BLaER1 (cell line): ENCODE data around the gene POLR1C.
"Not testable (repeated sequence)": the region's sequence is repeated elsewhere in the genome, so short reads cannot be mapped to it uniquely, and the experiment has no call there.

Source experiments
- H3K27ac ChIP-seq: shearing (Covaris generic); formaldehyde crosslinking; 2 replicates; pipeline ENCODE4 v1.8.1; 2022
- H3K27me3 ChIP-seq: shearing (Covaris generic); formaldehyde crosslinking; 2 replicates; pipeline ENCODE4 v1.8.1; 2022
- H3K36me3 ChIP-seq: shearing (Covaris generic); formaldehyde crosslinking; 2 replicates; pipeline ENCODE4 v1.8.1; 2022
- H3K4me1 ChIP-seq: shearing (Covaris generic); formaldehyde crosslinking; 2 replicates; pipeline ENCODE4 v1.8.1; 2022
- H3K4me2 ChIP-seq: shearing (Covaris generic); formaldehyde crosslinking; 2 replicates; pipeline ENCODE4 v1.8.1; 2022
- H3K4me3 ChIP-seq: shearing (Covaris generic); formaldehyde crosslinking; 2 replicates; pipeline ENCODE4 v1.8.1; 2022
- H3K9ac ChIP-seq: shearing (Covaris generic); formaldehyde crosslinking; 2 replicates; pipeline ENCODE4 v1.8.1; 2022
- H3K9me3 ChIP-seq: shearing (Covaris generic); formaldehyde crosslinking; 2 replicates; pipeline ENCODE4 v1.8.1; 2022
- H4K20me1 ChIP-seq: shearing (Covaris generic); formaldehyde crosslinking; 2 replicates; pipeline ENCODE4 v1.8.1; 2022
- Cebpa-rat ChIP-seq: shearing (Covaris generic); IDR thresholded peaks from 2 replicates; pipeline ENCODE4 v1.8.1; 2022

The POLR1C gene, protein sequence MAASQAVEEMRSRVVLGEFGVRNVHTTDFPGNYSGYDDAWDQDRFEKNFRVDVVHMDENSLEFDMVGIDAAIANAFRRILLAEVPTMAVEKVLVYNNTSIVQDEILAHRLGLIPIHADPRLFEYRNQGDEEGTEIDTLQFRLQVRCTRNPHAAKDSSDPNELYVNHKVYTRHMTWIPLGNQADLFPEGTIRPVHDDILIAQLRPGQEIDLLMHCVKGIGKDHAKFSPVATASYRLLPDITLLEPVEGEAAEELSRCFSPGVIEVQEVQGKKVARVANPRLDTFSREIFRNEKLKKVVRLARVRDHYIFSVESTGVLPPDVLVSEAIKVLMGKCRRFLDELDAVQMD

DNA sequence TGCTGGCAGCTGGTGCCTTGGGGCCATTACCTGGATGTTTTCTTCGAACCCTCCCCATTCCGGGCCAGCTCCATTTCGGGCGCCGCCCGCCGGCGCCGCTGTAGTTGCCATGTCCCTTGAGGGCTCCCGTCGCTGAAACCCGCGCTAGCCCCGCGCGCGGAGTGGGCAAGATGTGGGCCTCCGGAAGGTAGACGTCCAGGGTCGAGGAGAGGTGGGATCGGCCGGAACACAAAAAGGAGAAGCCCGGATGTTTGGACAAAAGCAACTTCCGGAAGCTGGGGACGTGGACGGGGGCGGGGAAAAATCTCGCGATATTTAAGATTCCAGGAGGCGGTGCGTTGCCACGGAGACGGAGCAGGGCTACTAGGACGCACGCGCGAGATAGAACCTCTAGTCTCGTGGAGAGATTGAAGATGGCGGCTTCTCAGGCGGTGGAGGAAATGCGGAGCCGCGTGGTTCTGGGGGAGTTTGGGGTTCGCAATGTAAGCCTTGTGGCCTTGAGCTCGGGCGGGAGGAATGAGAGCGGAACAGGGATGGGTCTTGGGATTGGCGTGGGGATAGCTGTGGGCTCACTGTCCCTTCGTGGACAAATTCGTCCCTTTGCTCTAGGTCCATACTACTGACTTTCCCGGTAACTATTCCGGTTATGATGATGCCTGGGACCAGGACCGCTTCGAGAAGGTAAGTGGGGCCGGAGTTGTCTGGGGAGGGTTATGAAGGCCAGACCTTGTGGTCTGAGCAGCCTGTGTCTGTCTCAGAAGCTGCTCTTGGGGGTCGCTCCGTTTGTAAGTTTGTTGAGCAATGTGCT, at the start of gene POLR1C, which contains the start of gene YIPF3:
TSS of gene POLR1C (plus strand) at position 393 of the 808 bp plus-strand sequence. CDS start at position 414, 21 bp downstream.
TSS of gene YIPF3 (minus strand) at position 230 of the 808 bp plus-strand sequence. CDS start at position 111, 119 bp downstream.
- TF ChIP-seq Cebpa-rat, result no peak
- Histone ChIP-seq H3K9me3 (no peaks in the 10 kb centered on the region), H3K27me3 (no peaks in the 10 kb centered on the region), H3K27ac (peak within 1 kb of the TSS; percentile 92), H3K9ac (peak within 1 kb of the TSS; percentile 96), H4K20me1 (peaks cover 46% of the 10 kb centered on the region), H3K4me2 (peak within 1 kb of the TSS; percentile 95), H3K4me3 (peak within 1 kb of the TSS; percentile 93), H3K4me1 (peaks cover 58% of the 10 kb centered on the region), H3K36me3 (peaks cover 72% of the 10 kb centered on the region)

DNA sequence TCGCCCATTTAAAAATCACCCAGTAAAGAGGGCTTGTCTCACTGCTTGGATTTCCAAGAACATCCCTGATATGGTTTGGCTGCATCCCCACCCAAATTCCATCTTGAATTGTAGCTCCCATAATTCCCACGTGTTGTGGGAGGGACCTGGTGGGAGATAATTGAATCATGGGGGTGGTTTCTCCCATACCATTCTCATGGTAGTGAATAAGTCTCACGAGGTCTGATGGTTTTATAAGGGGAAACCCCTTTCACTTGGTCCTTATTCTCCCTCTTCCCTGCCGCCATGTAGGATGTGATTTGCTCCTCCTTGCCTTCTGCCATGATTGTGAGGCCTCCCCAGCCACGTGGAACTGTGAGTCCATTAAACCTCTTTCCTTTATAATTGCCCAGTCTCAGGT, 49.6 kb upstream of the POLR1C start:
- H3K9ac ChIP-seq, H3K27me3 ChIP-seq, H4K20me1 ChIP-seq, H3K9me3 ChIP-seq, H3K4me2 ChIP-seq, H3K4me3 ChIP-seq, H3K4me1 ChIP-seq, H3K36me3 ChIP-seq, H3K27ac ChIP-seq: not testable (repeated sequence)

DNA sequence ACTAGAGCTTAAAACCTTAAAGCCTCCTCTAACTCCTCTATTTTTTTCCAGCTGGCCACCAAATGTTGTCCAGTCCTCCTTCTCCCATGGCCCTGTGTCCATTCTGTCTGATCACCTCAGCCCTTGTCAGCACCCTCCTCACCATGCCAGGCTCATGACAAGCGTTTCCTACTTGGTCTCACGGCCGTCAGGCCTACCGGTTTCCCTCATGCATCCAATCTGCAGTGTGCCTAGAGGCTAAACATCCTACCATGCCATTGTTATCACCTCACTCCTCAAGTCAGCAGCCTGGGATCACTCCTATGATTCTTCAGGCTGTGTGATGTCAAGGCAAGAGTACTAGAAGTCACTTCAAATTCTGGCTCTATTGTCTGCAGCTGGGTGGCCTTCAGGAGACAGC, 49.1 kb upstream of the POLR1C start:
- Histone ChIP-seq H3K4me2 (no peak overlapping the region), H3K27ac (no peak overlapping the region), H3K4me3 (no peak overlapping the region), H3K4me1 (no peaks in the 10 kb centered on the region), H3K27me3 (no peaks in the 10 kb centered on the region), H3K36me3 (no peaks in the 10 kb centered on the region), H3K9me3 (no peaks in the 10 kb centered on the region), H4K20me1 (no peaks in the 10 kb centered on the region), H3K9ac (no peak overlapping the region)
- no peak for TF ChIP-seq Cebpa-rat

DNA sequence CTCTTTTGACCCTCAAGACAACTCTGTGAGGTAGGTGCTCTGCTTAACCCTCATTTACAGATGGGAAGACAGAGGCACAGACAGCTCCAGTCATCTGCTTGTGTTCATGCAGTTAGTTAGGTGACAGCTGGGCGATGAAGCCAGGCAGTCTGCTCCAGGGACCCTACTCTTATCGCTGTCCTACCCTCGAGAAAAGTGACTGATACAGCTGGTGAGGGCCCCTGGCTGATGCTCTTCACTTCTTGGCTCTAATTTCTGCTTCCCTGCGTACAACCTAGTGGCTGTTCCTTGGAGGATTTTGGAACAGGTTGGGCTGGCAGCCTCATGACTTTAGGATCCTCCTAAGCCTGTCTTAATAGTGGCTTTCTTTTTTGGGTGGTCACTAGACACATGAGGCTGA, 48.6 kb upstream of the POLR1C start:
- H3K4me3 ChIP-seq, result no peak overlapping the region
- no peaks in the 10 kb centered on the region for H3K4me1 ChIP-seq
- H3K36me3 ChIP-seq, result no peaks in the 10 kb centered on the region
- no peak overlapping the region for H3K4me2 ChIP-seq
- no peaks in the 10 kb centered on the region for H3K9me3 ChIP-seq
- no peak for TF ChIP-seq Cebpa-rat
- no peaks in the 10 kb centered on the region for H4K20me1 ChIP-seq
- no peak overlapping the region for H3K9ac ChIP-seq
- no peaks in the 10 kb centered on the region for H3K27me3 ChIP-seq
- H3K27ac ChIP-seq, result no peak overlapping the region

DNA sequence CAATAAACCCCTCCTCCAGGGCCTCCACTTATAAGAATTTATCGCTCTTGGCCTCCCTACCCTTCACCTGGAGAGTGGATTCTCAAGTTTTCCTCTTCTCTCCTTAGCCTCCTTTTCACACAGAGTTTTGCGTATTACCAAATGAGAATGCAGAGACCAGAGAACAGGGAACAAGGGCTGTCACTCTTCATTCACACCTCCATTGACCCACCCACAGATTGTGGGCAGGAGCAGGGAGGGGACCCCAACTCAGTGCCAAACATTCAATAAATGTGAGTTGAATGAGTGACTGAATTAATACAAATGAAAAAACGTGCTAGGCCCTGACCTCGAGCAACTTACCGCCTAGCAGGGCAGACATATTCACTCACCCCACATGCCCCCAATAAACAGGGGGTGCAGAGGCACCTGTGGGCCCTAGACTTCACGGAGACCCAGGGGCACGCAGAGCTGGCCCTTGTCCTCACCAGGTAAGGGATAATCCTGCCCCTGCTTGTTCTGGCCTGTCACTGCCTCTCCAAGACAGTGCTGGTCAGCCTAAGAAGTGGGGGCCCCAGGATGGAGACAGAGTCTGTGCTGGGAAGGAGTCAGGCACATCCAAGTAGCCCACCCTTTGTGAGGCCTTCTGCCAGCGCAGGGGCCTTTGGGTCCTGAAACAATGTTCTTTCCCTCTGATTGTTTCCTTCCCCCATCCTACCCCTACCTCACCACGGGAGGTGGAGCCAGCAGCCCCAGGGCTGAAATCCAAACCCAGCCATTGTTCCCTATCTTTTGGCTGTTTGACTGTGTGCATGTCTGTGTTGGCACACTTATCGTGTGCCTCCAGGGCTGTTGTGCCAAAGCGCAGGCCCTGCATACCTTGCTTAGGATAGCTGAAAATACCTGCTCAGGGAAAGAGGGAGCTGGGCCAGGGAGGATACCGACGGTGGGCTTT, 47.9 kb upstream of the POLR1C start:
- Histone ChIP-seq H3K27me3 (no peaks in the 10 kb centered on the region), H3K4me1 (no peaks in the 10 kb centered on the region), H3K9ac (no peak overlapping the region), H3K27ac (no peak overlapping the region), H3K36me3 (no peaks in the 10 kb centered on the region), H3K4me3 (no peak overlapping the region), H4K20me1 (no peaks in the 10 kb centered on the region), H3K9me3 (no peaks in the 10 kb centered on the region), H3K4me2 (no peak overlapping the region)
- no peak for TF ChIP-seq Cebpa-rat

DNA sequence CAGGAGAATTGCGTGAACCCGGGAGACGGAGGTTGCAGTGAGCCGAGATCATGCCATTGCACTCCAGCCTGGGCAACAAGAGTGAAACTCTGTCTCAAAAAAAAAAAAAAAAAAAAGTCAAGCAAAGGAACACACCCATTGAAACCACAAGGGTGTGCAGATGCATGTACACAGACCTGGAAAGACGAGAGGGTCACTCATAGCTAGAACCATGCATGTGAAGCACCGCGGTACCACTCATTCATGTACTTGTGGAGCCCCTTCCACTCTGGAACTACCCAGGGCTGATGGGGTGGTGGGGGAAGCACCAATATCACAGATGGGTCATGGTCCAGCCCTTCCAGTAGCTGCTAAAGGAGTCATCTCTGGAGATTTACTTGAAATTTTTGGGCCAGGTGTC, 46.9 kb upstream of the POLR1C start:
- H3K4me1 ChIP-seq, result no peaks in the 10 kb centered on the region
- H3K27ac ChIP-seq, result no peak overlapping the region
- H3K36me3 ChIP-seq, result no peaks in the 10 kb centered on the region
- H3K27me3 ChIP-seq, result no peaks in the 10 kb centered on the region
- TF ChIP-seq Cebpa-rat, result no peak
- no peaks in the 10 kb centered on the region for H4K20me1 ChIP-seq
- H3K4me2 ChIP-seq, result no peak overlapping the region
- no peaks in the 10 kb centered on the region for H3K9me3 ChIP-seq
- H3K4me3 ChIP-seq, result no peak overlapping the region
- H3K9ac ChIP-seq, result no peak overlapping the region

DNA sequence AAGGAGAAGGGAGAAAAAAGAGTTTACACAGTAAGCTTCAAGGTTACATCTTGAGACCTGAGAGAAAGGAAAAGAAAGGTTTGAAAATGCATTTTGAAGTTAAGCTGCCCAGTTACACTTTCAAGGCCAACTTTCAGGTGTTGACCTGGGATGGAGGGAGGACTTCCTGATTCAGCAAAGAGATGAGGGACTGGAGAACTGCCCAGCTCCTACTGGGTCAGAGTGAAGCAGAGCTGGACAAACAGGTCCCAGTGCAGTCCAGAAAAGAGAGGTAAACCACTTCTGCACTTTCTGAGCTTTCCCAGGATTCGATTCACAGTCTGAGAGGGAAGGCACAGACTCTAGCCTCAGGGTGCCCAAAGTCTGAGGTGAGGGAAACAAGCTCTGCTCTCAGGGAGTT, 45.5 kb upstream of the POLR1C start:
- no peak overlapping the region for H3K9ac ChIP-seq
- no peak overlapping the region for H3K27ac ChIP-seq
- no peak overlapping the region for H3K4me2 ChIP-seq

DNA sequence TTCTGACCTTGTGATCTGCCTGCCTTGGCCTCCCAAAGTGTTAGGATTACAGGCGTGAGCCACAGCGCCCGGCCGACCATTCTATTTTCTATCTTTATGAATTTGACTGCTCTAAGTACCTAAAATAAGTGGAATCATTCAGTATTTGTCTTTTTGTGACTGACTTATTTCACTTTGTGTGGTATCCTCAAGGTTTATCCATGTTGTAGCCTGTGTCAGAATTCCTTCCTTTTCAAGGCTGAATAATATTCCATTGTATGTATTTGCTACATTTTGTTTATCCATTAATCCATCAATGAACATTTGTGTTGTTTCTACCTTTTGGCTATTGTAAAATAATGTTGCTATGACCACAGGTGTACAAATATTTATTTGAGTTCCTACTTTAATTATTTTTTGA, 44.4 kb upstream of the POLR1C start:
- no peak for TF ChIP-seq Cebpa-rat
- H3K27ac ChIP-seq, result no peak overlapping the region
- H3K36me3 ChIP-seq, result no peaks in the 10 kb centered on the region
- H3K4me1 ChIP-seq, result peaks cover 8% of the 10 kb centered on the region
- no peak overlapping the region for H3K9ac ChIP-seq
- H4K20me1 ChIP-seq, result no peaks in the 10 kb centered on the region
- no peak overlapping the region for H3K4me2 ChIP-seq
- no peaks in the 10 kb centered on the region for H3K9me3 ChIP-seq
- no peaks in the 10 kb centered on the region for H3K27me3 ChIP-seq
- no peak overlapping the region for H3K4me3 ChIP-seq

More for the DNA sequence above, 45.5 kb upstream of the POLR1C start:
- no peaks in the 10 kb centered on the region for H3K9me3 ChIP-seq
- no peaks in the 10 kb centered on the region for H3K36me3 ChIP-seq
- H4K20me1 ChIP-seq, result no peaks in the 10 kb centered on the region
- no peak overlapping the region for H3K4me3 ChIP-seq
- no peak for TF ChIP-seq Cebpa-rat
- H3K4me1 ChIP-seq, result peaks cover under 1% of the 10 kb centered on the region
- H3K27me3 ChIP-seq, result no peaks in the 10 kb centered on the region

DNA sequence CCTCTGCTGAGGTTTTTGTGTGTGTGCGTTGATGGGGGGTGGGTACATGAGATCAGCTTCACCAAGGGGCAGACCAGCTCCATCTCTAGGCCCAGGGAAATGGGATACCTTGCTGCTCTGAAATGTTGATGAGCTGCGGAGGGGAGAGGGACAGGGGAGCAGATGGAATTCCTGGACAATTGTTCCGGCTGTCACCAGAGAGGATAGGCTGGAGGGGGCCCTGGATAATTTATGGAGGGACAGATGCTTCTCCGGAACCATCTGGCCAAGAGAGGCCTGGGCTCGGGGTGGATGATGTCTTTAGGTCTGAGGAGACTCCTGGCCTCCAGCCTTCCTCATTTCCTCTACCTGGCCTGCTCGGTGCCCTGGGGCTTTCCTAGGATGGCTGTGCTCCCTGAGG, 41.4 kb upstream of the POLR1C start:
- no peaks in the 10 kb centered on the region for H3K27me3 ChIP-seq
- peaks cover 10% of the 10 kb centered on the region; the same call in 1 of the 2 replicates for H4K20me1 ChIP-seq
- no peak for TF ChIP-seq Cebpa-rat
- H3K4me1 ChIP-seq, result peaks cover 35% of the 10 kb centered on the region
- no peak overlapping the region for H3K4me3 ChIP-seq
- no peaks in the 10 kb centered on the region for H3K36me3 ChIP-seq
- no peak overlapping the region for H3K27ac ChIP-seq
- H3K9me3 ChIP-seq, result no peaks in the 10 kb centered on the region
- no peak overlapping the region for H3K9ac ChIP-seq
- H3K4me2 ChIP-seq, result no peak overlapping the region
